Measurements from ENCODE around the gene CDX1. TPM values are rescaled to one million over a fixed set of nuclear protein-coding genes. Genes with fewer than 3 reads are reported as not detected.

The CDX1 gene
- polyA plus RNA-seq, 3 donors: not detected

GRCh38 chr5:150181027-150181426 lies 14.4 kb downstream of the CDX1 start:
- Histone ChIP-seq H3K27me3 (ENCODE audit: control insufficient read depth in 2 of 2, insufficient read depth in 2 of 2, low read length in 2 of 2) (no peaks in the 10 kb centered on the region), H3K9me3 (replicated peaks in 1 of 2; ENCODE audit: control insufficient read depth in 1 of 2, insufficient read depth in 1 of 2, low read length in 2 of 2) (no peaks in the 10 kb centered on the region), H3K79me2 (ENCODE audit: insufficient read depth, low read length) (no peaks in the 10 kb centered on the region), H3K36me3 (replicated peaks in 1 of 2; ENCODE audit: control insufficient read depth in 1 of 2, insufficient read depth in 2 of 2, low read length in 2 of 2) (no peaks in the 10 kb centered on the region), H3K9ac (ENCODE audit: insufficient read depth, low read length, poor library complexity, severe bottlenecking) (no peak overlapping the region), H2AFZ (ENCODE audit: insufficient read depth, low read depth, low read length, poor library complexity, severe bottlenecking) (peak overlapping the region; percentile 64), H3K4me1 (ENCODE audit: control insufficient read depth in 1 of 2, insufficient read depth in 2 of 2, low read length in 2 of 2) (peaks cover 28% of the 10 kb centered on the region in 2 donors), H3K4me2 (replicated peaks; ENCODE audit: extremely low read depth, low read length, poor library complexity, severe bottlenecking) (no peak overlapping the region), H4K20me1 (ENCODE audit: insufficient read depth, low read length) (no peaks in the 10 kb centered on the region), H3K4me3 (replicated peaks in 1 of 3; ENCODE audit: low read depth in 2 of 3, low read length in 3 of 3) (no peak overlapping the region), H3K27ac (ENCODE audit: low read depth in 1 of 2, low read length in 2 of 2) (peak overlapping the region in 1 of 2 donors; percentile 10)
- DNase-seq: no peak
- H3K36me3 Mint-ChIP-seq: no peaks in the 10 kb centered on the region
- peak overlapping the region in 1 of 2 donors; percentile 60 for H3K4me3 Mint-ChIP-seq
- 65% methylated on average over 2 of the region's 5 CpGs for WGBS (ENCODE audit: insufficient coverage)
- H3K27me3 Mint-ChIP-seq (ENCODE audit: low read depth in 3 of 3): peaks cover 0 to 8% (median 2%) of the 10 kb centered on the region in 3 donors
- peaks cover 30% of the 10 kb centered on the region for H3K4me1 Mint-ChIP-seq
- H3K9me3 Mint-ChIP-seq: peaks cover 0 to 2% (median 0%) of the 10 kb centered on the region in 7 donors
- TF ChIP-seq CTCF (IDR thresholded peaks at IDR 0.05): no peak
- H3K27ac Mint-ChIP-seq: peak overlapping the region in 4 of 7 donors; percentile 43 to 79 (median 62)
- intact Hi-C loops (cut with micrococcal nuclease): no loop called here

GRCh38 chr5:150181766-150182545 lies 15.4 kb downstream of the CDX1 start:
- Mint-ChIP-seq H3K36me3 (no peaks in the 10 kb centered on the region), H3K27me3 (ENCODE audit: low read depth in 3 of 3) (peaks cover 0 to 10% (median 5%) of the 10 kb centered on the region in 3 donors), H3K4me3 (no peak overlapping the region), H3K9me3 (peaks cover 0 to 2% (median 0%) of the 10 kb centered on the region in 7 donors), H3K27ac (no peak overlapping the region), H3K4me1 (peaks cover 40% of the 10 kb centered on the region)
- no peak overlapping the region for H3K27ac ChIP-seq (ENCODE audit: low read depth in 1 of 2, low read length in 2 of 2)
- no peak overlapping the region for H3K4me3 ChIP-seq (replicated peaks in 1 of 3; ENCODE audit: low read depth in 2 of 3, low read length in 3 of 3)
- no peak overlapping the region for H3K9ac ChIP-seq (ENCODE audit: insufficient read depth, low read length, poor library complexity, severe bottlenecking)
- intact Hi-C loops (cut with micrococcal nuclease): no loop called here
- H3K4me1 ChIP-seq (ENCODE audit: control insufficient read depth in 1 of 2, insufficient read depth in 2 of 2, low read length in 2 of 2): peaks cover 37 to 38% of the 10 kb centered on the region in 2 donors
- no peak for DNase-seq
- no peak for TF ChIP-seq CTCF (IDR thresholded peaks at IDR 0.05)
- no peaks in the 10 kb centered on the region for H4K20me1 ChIP-seq (ENCODE audit: insufficient read depth, low read length)
- H3K4me2 ChIP-seq (replicated peaks; ENCODE audit: extremely low read depth, low read length, poor library complexity, severe bottlenecking): no peak overlapping the region
- 100% methylated on average over 4 of the region's 9 CpGs for WGBS (ENCODE audit: insufficient coverage)
- no peaks in the 10 kb centered on the region for H3K9me3 ChIP-seq (replicated peaks in 1 of 2; ENCODE audit: control insufficient read depth in 1 of 2, insufficient read depth in 1 of 2, low read length in 2 of 2)
- no peaks in the 10 kb centered on the region for H3K79me2 ChIP-seq (ENCODE audit: insufficient read depth, low read length)
- no peaks in the 10 kb centered on the region for H3K36me3 ChIP-seq (replicated peaks in 1 of 2; ENCODE audit: control insufficient read depth in 1 of 2, insufficient read depth in 2 of 2, low read length in 2 of 2)
- no peak overlapping the region for H2AFZ ChIP-seq (ENCODE audit: insufficient read depth, low read depth, low read length, poor library complexity, severe bottlenecking)
- no peaks in the 10 kb centered on the region for H3K27me3 ChIP-seq (ENCODE audit: control insufficient read depth in 2 of 2, insufficient read depth in 2 of 2, low read length in 2 of 2)
